ENCODE data around the gene CR1.
"Not testable (repeated sequence)": the region's sequence is repeated elsewhere in the genome, so short reads cannot be mapped to it uniquely, and the experiment has no call there.

CR1 gene

DNA sequence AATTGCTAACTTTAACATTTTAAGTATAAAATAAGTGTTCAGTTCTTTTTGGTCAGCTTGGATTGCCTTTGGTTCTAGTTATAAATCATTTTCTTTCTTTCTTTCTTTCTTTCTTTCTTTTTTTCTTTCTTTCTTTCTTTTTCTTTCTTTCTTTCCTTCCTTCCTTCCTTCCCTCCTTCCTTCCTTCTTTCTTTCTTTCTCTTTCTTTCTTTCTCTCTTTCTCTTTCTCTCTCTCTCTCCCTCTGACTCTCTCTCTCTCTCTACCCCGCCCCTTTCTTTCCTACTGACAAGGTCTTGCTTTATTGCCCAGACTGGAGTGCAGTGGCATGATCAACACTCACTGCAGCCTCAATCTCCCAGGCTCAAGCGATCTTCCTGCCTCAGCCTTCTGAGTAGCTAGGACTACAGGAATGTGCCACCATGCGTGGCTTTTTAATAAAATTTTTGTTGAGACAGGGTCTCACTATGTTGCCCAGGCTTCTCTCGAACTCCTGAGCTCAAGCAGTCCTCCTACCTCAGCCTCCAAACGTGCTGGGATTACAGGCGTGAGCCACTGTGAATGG, 187.0 kb downstream of the CR1 start:
- DNase-seq = not testable (repeated sequence)

DNA sequence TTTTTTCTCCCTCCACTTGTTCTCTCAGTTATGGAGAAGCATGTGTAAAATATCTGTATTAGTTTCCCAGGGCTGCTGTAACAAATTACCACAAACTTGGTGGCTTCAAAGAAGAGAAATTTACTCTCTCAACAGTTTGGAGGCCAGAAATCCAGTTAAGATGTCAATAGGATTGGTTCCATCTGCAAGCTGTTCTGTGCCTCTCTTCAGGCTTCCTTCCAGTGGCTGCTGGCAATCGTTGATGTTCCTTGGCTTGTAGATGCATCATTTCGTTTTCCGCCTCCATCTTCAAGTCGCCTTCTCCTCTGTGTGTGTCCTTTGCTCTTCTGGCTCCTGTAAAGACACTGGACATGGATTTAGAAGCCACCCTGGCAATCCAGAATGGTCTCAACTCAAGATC, 194.6 kb downstream of the CR1 start:
- not testable (repeated sequence) for DNase-seq

DNA sequence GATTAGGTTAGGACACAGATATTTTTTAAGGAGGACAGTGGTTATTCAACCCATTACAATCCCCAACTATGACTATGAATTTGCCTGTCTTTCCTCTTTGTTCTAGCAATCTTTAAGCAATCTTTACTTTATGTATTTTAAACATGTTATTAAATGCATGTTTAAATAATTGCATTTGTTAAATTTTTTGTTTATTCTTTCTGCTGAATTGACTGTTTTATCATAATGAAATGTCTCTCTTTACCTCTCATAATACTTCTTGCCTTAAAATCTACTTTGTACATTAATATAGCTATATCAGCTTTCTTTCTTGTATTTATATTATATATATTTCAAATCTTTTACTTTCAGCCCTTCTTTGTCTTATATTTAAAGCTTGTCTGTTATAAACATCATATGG, 195.1 kb downstream of the CR1 start:
- DNase-seq = no peak

All from MV-4-11 (cell line).